AG08396 (cell line): ENCODE data around the gene LINC01488.

Experiments
- DNase-seq: peaks from one replicate; pipeline ENCODE4 v3.0.0; 2012; ENCODE audit warnings: low spot score, mixed read lengths

Gene LINC01488

GRCh38 chr11:69479591-69480271 is 1.7 kb upstream of the LINC01488 start:
- no peak for DNase-seq

DNA sequence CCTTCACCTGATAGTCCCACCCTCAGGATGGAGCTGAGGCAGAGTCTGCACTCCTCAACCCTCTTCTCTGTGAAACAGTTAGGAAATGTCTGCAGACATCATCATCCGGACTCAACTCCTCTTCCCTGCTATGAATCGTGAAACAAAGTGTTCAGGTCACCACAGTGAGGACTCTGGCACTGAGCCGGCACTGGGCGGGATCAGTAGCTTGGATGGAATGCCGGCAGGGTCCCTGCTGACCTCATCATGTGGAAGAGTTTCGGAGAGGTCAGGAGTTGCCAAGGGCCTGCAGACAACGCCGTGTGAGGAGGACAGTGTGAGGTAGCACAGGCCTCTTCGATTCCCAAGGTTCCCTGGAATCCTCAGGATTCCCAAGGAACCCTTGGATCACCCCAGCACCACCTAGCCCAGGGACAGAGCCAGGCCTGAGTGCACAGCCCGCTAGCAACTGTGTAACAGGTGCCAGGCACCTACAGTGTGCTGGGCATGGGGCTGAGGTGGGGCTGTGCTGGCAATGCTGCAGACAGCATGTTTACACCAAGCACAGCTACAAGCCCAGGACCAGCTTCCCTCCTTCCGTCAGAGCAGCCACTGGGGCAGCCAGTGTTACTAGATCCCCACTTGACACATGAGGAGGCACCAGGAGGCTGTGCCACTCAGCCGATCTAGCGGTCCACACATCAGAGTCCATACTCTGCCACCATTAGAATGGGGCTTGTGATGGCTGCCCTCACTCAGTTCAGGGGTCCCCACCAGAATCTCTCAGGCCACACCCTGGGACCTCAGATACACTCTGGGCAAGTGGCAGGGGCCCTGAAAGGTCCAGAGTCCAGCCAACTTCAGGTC is 693 bp upstream of the LINC01488 start:
- DNase-seq, result peak; percentile 38

DNA sequence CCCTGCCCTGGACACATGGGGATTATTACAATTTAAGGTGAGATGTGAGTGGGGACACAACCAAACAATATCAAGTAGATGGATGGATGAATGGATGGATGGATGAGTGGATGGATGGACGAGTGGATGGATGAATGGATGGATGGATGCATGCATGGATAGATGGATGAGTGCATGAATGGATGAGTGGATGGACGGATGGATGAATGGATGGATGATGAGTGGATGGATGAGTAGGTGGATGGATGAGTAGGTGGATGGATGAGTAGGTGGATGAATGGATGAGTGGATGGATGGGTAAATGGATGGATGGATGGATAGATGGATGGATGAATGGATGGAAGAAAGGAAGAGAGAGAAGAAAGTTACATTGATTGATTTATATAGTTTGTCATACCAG is 859 bp downstream of the LINC01488 start:
- no peak for DNase-seq

DNA sequence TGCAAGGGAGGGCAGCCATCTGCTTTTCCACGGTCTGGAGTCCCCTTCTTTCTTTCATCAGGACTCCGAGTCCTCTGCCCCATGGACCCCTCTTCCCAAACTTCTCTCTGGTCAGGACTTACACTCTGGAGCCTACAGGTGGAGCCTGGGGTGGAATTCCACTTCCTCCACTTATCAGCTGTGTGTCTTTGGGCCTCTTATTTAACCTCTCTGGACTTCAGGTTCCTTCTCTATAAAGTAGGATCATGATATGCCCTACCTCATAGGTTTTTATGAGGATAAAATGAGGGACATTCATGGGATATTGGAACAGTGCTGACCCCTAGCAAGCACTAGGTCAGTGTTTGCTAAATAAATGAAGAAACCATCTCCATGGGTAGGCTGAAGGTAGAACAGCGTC is 1.7 kb downstream of the LINC01488 start:
- DNase-seq, result no peak

DNA sequence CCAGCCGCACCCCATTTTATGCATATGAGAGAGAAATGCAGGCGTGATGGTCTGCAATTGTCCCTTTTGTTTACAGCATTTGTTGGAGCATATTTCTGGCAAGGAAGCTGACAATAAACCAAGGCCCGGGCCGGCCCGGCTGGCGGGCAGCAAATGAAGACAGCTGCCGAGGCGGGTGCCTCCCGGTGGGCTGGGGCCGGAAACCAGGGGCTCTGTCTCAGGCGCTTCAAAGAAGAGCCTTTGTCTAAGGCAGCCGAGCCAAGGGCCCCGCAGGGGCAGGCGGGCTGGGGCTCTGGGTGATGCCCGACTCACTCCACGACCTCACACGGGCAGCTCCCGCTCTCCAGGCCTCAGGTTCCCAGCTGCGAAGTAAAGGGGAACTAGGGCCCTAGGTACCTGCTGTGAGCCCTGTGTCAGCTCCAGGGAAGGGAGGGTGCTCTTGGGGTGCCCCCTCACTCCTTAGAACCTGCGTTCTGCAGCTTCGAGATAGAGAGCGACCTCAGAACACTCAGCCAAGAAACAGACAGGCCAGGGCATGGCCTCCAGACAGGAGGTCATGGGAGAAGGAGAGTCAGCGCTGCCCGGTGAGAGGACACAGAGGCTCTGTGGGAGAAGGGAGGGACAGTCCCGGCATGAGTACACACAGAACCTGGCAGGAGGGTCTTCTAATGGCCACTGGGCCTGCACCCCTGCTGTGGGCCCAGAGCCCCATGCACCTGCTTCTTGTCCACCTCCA is 2.4 kb downstream of the LINC01488 start:
- no peak for DNase-seq

DNA sequence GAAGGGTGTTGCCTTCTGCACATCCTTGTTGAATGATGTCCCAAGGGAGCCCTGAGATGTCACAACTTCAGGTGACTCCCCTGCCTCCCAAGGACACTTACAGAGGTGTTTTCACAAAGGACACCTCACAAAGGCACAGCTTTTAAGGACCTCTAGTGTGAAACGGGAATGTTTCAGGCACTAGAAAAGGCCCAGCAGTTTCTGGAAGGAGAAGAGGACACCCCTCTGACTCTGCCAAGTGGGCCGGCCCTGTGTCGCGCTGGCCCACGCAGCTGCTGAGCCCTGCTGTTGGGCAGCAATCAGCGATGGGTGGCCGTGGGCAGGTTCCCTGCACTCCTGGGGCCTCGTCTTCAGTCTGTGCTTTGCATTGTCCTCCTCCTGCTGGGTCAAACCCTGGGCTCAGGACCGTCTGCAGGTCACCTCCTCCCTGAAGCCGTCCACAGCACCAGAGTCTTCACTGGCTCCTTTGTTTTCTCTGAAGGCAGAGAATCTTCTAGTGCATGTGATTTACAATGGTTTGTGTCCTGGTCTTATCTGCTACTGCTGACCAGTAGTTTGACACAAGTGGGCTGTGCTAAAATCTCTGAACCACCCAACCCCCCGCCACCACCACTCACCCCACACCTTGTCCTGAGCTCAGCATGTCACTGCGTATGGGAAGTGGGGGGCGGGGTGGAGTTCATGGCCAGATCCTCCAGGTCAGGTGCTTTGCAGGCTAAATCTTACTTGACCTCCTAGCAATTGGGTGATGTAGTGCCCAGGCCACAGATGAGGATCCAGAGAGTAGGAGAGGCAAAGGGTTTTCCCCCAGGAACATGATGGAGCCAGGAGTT is 3.2 kb downstream of the LINC01488 start:
- no peak for DNase-seq

GRCh38 chr11:69485337-69486041 is 4.0 kb downstream of the LINC01488 start:
- no peak for DNase-seq

DNA sequence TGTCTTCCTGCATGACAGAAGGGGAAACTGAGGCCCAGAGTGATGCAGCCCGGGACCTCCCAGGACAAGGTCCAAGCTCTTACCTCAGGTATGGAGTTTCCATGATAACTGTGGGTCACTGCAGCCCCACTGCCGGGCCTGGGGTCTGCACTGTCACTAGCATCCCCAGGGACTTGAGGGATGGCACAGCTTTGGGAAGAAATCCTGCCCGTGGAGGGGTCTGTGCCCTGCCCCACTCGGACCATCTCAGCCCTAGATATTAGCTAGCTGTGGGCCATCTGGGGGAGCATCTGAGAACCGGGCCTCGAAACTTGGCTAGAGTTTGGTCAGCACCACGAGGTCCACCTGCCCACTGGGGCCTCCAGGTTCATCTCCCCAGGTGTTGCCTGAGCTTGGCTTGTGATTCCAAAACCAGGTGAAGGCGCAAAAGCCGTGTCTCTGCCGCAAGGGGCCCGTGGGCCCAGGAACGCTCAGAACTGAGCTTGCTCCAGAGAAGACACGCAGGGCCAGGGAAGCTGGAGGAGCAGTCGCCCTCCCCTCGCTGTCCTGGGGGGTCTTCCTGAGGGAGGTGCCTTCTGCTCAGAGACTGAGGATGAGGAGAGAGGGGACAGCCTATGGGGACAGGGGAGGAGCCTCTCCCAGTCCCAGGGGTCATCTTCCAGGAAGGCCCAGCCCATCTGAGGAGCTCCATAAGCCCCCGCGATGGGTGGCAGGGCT is 4.8 kb downstream of the LINC01488 start:
- no peak for DNase-seq

DNA sequence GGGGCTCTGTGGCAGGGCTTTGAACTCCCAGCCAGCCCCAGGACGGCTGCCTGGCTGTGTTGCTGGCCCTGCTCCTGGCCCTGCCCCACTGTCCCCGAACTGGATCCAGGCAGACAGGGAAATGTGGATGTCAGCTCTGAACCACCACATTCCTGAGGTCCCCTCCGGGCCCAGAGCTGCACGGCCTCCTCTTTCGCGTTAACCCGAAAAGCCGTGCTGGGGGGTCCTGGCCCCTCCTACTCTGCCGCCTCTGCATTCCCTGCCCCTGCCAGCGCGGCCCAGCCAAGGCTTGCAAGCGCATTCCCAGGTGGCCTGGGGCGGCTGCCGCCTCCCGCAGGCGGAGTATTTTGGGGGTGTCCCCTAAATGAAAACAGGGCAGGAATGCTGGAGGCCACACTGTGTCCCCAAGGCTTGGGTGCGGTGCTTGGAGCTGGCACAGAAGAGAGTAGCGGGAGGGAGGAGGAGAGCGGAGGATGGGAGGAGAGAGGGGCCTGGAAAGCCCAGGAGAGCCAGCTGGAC is 5.4 kb downstream of the LINC01488 start:
- no peak for DNase-seq

DNA sequence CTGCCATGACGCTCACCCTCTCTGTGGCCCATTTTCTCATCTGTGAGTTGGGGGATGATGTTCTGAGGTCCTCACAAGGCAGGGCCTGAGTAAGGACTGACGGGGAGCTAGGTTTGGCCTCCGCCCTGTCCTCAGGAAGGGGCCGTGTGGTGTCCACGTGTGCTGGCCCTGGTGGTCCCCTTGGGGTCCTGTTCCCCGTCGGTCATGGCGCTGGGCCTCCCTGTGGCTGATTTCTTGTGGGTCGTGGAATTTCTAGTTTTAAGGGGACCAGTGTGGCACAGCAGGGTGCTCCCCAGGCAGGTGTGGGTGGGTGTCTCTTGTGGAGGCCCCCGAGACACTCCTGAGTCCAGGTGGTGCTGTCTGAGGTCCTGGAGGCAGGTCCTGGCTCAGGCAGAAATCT is 5.9 kb downstream of the LINC01488 start:
- DNase-seq, result no peak

DNA sequence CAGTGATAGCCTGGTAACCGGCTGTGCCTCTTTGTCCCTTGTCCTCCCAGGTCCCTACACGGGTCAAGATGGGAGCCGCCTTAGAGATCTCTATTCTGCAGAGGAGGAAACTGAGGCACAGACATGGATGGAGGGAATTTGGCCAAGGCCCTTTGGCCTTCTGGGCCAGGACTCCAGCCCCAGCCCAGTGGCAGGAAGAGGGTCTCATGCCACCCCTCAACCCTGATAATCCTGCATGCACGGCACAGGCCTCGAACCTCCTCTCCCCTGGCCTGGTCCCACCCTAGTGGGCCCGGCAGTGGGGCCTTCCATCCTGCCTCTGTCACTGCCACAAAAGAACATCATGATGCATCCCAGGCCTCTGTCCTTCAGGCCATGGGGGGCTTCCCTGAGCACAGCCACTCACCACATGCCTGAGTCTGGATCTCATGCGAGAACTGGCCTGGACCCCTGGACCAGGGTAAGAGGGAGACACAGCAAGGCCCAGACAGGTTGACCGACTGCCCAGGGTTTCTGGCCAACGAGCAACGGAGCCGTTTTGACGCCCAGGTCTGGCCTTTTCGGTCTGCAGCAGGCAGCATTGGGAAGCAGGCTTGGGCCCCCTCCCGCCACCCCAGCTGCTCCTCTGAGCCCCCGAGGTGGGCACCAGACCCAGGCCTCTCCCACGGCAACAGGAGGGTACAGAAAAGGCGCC is 6.5 kb downstream of the LINC01488 start:
- DNase-seq, result no peak

GRCh38 chr11:69488543-69488940 is 7.1 kb downstream of the LINC01488 start:
- no peak for DNase-seq

- DNase-seq, result no peak
Observed at GRCh38 chr11:69489031-69489745, 7.7 kb downstream of the LINC01488 start.

DNA sequence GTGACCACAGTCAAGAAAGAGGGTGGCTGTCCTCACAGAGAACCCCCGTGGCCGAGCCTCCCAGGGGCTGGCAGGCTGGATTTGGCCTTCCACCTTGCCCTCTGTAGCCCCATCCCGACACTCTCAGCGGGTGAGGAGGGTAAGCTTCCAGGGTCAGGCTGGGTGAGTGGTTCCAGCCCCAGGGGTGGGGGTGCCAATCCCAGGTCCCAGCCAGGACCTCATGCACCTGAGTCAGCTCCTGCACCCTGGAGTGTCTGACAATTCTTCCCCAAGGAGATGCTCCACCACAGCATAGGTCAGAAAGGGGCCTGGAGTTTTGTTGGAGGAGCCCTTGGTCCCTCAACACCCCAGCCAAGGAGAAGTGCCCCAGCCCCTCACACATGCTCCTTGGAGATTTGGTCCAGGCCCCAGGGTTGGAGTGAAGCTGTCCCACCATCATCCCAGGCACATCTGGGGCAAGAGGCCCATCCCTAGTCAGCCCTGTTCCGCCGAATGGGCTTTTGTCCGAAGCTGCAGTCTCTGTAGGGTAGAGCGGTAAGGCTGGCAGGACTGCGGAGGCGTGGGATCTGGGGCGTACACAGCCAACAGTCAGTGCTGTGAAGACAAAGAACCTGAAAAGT is 8.4 kb downstream of the LINC01488 start:
- DNase-seq, result no peak

- DNase-seq, result no peak
Observed at GRCh38 chr11:69490516-69490915, 9.1 kb downstream of the LINC01488 start.

- no peak for DNase-seq
Observed at GRCh38 chr11:69491071-69492031, 9.9 kb downstream of the LINC01488 start.

DNA sequence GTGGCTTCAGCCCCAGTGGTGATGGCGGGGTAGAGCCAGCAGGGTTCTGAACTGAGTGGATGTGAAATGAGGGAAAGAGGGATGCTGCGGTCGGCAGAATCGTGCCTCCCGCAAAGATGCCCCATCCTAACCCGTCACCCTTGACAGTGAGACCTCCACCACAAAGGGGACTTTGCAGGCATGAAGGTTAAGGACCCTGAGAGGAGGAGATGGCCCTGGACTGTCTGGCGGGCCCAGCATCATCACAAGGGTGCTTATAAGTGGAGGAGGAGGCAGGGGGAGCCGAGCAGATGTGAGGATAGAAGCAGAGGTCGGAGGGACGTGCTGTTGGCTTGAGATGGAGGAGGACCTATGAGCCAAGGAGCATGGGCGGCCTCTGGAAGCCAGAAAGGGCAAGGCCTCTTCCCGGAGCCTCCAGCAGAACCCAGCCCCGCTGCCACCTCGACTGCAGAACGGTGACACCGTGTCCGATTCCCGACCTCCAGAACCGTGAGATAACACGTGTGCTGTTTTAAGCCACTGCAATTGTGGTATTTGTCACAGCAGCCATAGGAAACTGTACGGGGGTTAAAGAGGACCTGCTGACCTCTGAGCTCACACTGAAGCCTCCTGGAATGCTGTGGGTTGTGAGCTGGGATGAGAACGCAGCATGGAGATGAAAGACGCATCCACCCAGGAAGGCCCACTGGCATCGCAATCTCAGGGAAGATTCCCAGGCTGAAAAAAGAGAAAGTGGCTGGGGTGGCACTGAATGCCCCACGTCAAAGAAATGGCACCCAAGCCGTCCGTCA is 10.9 kb downstream of the LINC01488 start:
- DNase-seq, result no peak
